ENCODE data around the gene ARSG.
"Not testable (repeated sequence)": the region's sequence is repeated elsewhere in the genome, so short reads cannot be mapped to it uniquely, and the experiment has no call there.

DNA sequence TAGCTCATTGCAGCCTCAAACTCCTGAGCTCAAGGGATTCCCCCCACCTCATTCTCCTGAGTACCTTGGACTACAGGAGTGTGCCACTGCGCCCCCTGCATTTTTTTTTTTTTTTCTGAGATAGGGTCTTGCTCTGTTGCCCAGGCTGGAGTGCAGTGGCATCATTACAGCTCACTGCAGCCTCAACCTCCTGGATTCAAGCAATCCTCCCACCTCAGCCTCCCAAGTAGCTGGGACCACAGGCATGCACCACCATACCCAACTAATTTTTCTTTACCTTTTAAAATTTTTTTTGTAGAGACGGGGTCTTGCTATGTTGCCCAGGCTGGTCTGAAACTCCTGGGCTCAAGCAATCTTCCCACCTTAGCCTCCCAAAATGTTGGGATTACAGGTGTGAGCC, 84.9 kb downstream of the ARSG start:
- TF ChIP-seq FOXK1 (CRISPR knock-in tag; IDR thresholded peaks at IDR 0.05); FOXP1 (CRISPR knock-in tag; IDR thresholded peaks at IDR 0.05; ENCODE audit: borderline replicate concordance); CREM (CRISPR knock-in tag; IDR thresholded peaks at IDR 0.05); TCF7 (CRISPR knock-in tag; IDR thresholded peaks at IDR 0.05; ENCODE audit: low read depth); MXD4 (CRISPR knock-in tag; IDR thresholded peaks at IDR 0.05; ENCODE audit: borderline replicate concordance); NR2C2 (CRISPR knock-in tag; IDR thresholded peaks at IDR 0.05); OVOL2 (CRISPR knock-in tag; IDR thresholded peaks at IDR 0.05; ENCODE audit: borderline replicate concordance): not testable (repeated sequence)
- TF ChIP-seq, protein P1, sequence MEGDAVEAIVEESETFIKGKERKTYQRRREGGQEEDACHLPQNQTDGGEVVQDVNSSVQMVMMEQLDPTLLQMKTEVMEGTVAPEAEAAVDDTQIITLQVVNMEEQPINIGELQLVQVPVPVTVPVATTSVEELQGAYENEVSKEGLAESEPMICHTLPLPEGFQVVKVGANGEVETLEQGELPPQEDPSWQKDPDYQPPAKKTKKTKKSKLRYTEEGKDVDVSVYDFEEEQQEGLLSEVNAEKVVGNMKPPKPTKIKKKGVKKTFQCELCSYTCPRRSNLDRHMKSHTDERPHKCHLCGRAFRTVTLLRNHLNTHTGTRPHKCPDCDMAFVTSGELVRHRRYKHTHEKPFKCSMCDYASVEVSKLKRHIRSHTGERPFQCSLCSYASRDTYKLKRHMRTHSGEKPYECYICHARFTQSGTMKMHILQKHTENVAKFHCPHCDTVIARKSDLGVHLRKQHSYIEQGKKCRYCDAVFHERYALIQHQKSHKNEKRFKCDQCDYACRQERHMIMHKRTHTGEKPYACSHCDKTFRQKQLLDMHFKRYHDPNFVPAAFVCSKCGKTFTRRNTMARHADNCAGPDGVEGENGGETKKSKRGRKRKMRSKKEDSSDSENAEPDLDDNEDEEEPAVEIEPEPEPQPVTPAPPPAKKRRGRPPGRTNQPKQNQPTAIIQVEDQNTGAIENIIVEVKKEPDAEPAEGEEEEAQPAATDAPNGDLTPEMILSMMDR (IDR thresholded peaks at IDR 0.05) = not testable (repeated sequence)
- TF ChIP-seq, protein P2, sequence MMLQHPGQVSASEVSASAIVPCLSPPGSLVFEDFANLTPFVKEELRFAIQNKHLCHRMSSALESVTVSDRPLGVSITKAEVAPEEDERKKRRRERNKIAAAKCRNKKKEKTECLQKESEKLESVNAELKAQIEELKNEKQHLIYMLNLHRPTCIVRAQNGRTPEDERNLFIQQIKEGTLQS (CRISPR knock-in tag; conservative IDR thresholded peaks at IDR 0.05) = not testable (repeated sequence)
- TF ChIP-seq, protein P3, sequence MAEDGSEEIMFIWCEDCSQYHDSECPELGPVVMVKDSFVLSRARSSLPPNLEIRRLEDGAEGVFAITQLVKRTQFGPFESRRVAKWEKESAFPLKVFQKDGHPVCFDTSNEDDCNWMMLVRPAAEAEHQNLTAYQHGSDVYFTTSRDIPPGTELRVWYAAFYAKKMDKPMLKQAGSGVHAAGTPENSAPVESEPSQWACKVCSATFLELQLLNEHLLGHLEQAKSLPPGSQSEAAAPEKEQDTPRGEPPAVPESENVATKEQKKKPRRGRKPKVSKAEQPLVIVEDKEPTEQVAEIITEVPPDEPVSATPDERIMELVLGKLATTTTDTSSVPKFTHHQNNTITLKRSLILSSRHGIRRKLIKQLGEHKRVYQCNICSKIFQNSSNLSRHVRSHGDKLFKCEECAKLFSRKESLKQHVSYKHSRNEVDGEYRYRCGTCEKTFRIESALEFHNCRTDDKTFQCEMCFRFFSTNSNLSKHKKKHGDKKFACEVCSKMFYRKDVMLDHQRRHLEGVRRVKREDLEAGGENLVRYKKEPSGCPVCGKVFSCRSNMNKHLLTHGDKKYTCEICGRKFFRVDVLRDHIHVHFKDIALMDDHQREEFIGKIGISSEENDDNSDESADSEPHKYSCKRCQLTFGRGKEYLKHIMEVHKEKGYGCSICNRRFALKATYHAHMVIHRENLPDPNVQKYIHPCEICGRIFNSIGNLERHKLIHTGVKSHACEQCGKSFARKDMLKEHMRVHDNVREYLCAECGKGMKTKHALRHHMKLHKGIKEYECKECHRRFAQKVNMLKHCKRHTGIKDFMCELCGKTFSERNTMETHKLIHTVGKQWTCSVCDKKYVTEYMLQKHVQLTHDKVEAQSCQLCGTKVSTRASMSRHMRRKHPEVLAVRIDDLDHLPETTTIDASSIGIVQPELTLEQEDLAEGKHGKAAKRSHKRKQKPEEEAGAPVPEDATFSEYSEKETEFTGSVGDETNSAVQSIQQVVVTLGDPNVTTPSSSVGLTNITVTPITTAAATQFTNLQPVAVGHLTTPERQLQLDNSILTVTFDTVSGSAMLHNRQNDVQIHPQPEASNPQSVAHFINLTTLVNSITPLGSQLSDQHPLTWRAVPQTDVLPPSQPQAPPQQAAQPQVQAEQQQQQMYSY (CRISPR knock-in tag; IDR thresholded peaks at IDR 0.05) = not testable (repeated sequence)
